ENCODE results near the gene FYCO1. TPM values are rescaled to one million over a fixed set of nuclear protein-coding genes. Genes with fewer than 3 reads are reported as not detected.

The FYCO1 gene
- total and polyA plus RNA-seq, 2 experiments from 2014 or later = 7.5 to 23.0 TPM

DNA sequence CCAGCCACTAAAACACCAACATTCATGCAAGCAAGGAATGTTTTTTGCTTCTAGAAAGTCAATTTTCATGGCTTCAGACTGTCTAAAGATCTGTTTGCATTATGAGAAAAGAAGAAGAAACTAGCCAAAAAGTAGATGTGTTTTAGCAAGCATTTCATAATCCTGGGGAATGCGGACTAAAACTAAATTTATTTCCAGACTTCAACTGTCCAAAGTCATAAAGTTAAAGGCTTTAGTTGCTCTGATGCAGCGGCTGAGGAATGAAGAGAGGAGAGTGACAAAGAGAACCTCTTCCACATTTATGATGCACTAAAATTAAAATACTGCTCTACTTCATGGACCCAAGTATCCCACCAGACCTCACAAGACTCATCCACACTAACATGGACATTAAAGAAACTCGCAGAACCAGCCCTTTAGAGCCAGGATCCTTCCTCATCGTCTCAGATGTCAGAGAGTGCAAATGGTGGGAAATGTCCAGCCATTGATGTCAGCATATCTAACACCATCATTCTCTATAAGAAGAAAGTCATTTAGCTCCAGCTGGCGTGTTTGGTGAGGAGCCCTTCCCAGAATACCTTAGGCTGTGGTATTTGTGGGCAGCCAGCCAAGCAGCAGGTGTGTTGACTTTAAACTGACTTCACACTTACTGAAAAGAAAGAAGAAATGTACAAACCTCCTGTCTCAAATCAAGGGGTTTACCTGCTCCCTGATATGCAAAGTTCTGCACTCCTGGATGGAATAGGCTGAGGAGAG is 17.4 kb downstream of the FYCO1 start:
- Histone ChIP-seq H3K9me3 (ENCODE audit: low read depth) (no peaks in the 10 kb centered on the region), H2AFZ (no peak overlapping the region), H3K4me2 (no peak overlapping the region), H3K36me3 (replicated peaks; ENCODE audit: insufficient read depth, low read depth) (peaks cover 6% of the 10 kb centered on the region), H4K20me1 (ENCODE audit: insufficient read depth, poor library complexity, severe bottlenecking) (no peaks in the 10 kb centered on the region), H3K27me3 (no peaks in the 10 kb centered on the region), H3K27ac (peak overlapping the region; percentile 11), H3K4me3 (no peak overlapping the region), H3K4me1 (ENCODE audit: insufficient read depth) (peaks cover 3% of the 10 kb centered on the region), H3K79me2 (no peaks in the 10 kb centered on the region), H3K9me2 (replicated peaks; ENCODE audit: insufficient read depth) (no peaks in the 10 kb centered on the region)
- DNase-seq (ENCODE audit: low spot score) = peak; percentile 35
- WGBS (ENCODE audit: low lambda C conversion rate, missing lambda C conversion rate) = 91% methylated on average over 5 of the region's 5 CpGs
- TF ChIP-seq, protein P1, sequence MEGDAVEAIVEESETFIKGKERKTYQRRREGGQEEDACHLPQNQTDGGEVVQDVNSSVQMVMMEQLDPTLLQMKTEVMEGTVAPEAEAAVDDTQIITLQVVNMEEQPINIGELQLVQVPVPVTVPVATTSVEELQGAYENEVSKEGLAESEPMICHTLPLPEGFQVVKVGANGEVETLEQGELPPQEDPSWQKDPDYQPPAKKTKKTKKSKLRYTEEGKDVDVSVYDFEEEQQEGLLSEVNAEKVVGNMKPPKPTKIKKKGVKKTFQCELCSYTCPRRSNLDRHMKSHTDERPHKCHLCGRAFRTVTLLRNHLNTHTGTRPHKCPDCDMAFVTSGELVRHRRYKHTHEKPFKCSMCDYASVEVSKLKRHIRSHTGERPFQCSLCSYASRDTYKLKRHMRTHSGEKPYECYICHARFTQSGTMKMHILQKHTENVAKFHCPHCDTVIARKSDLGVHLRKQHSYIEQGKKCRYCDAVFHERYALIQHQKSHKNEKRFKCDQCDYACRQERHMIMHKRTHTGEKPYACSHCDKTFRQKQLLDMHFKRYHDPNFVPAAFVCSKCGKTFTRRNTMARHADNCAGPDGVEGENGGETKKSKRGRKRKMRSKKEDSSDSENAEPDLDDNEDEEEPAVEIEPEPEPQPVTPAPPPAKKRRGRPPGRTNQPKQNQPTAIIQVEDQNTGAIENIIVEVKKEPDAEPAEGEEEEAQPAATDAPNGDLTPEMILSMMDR (IDR thresholded peaks at IDR 0.05; ENCODE audit: poor library complexity) = no peak
- TF ChIP-seq EZH2 (IDR thresholded peaks at IDR 0.05; ENCODE audit: borderline replicate concordance) (no peak), EZH2phosphoT487 (IDR thresholded peaks at IDR 0.05; ENCODE audit: low read depth, severe bottlenecking, unreplicated experiment) (no peak)

DNA sequence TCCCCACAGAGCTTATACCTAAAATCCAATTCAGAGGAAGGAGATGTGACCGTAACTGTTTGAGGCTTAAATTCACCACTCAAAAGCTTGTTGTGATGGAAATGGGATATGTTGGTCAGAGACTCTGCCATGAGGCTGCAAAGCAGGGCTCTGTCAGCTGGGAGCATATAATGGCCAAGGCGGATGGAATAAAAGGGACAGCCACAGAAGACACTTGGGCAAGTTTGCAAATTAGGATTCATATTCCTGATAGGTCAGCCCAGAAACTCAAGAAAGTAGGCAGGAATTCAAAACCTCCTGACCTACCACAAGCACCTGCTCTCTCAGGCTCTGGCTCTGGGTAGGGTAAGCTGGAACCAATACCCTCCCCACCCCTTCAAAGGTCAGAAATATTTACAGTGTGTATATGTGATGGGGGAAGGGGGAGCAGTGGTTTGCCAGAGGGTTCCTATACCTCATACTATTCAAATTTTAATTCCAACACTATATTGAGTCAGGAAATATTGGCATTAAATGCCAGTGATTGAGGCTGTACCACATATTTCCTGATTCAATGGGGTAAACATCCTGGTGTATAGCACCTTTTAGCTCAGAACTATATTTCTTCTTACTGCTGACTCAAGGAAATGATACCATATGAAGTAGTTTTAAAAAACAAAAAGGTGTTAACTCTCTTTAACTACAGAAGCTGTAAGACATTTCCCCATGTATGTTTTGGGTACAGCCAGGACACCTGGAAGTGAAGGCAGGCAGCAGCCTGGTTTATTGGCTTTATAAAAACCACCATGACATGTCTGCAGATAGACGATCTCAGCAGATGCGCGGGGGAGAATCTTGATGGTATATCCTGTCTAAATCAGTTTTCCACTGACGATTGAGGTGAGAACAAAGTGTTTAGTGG is 19.2 kb downstream of the FYCO1 start:
- WGBS (ENCODE audit: low lambda C conversion rate, missing lambda C conversion rate) = 88% methylated on average over 6 of the region's 6 CpGs
- no peaks in the 10 kb centered on the region for H3K9me2 ChIP-seq (replicated peaks; ENCODE audit: insufficient read depth)
- no peaks in the 10 kb centered on the region for H3K9me3 ChIP-seq (ENCODE audit: low read depth)
- H3K27me3 ChIP-seq = no peaks in the 10 kb centered on the region
- no peak overlapping the region for H3K27ac ChIP-seq
- no peak for DNase-seq (ENCODE audit: low spot score)
- H3K36me3 ChIP-seq (replicated peaks; ENCODE audit: insufficient read depth, low read depth) = peaks cover 6% of the 10 kb centered on the region
- peaks cover 3% of the 10 kb centered on the region for H3K4me1 ChIP-seq (ENCODE audit: insufficient read depth)
- H3K4me2 ChIP-seq = no peak overlapping the region
- no peaks in the 10 kb centered on the region for H4K20me1 ChIP-seq (ENCODE audit: insufficient read depth, poor library complexity, severe bottlenecking)
- no peak overlapping the region for H3K4me3 ChIP-seq
- TF ChIP-seq, protein P1 (IDR thresholded peaks at IDR 0.05; ENCODE audit: poor library complexity) = no peak
- no peak for TF ChIP-seq EZH2phosphoT487 (IDR thresholded peaks at IDR 0.05; ENCODE audit: low read depth, severe bottlenecking, unreplicated experiment)
- TF ChIP-seq EZH2 (IDR thresholded peaks at IDR 0.05; ENCODE audit: borderline replicate concordance) = no peak
- H2AFZ ChIP-seq = no peak overlapping the region
- no peaks in the 10 kb centered on the region for H3K79me2 ChIP-seq

DNA sequence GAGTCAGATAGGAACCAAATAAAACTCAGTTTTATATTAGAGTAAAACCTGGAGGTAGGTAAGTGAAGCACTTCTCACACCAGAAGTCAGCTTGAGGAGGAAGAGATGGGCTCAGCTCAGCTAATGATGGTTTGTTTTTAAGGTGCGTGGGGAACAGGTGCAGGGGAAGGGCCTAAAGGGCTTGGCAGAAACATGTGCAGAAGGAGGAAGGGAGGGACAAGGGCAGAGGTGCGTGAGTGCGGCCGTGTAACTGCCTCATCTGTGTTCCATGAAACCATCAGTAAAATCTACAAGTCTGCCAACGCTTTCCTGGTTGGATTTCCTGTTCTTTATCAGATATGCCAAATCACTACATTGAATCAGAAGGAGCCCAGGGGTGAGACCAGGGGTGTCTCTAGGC is 19.9 kb downstream of the FYCO1 start:
- Histone ChIP-seq H3K27me3 (no peaks in the 10 kb centered on the region), H3K9me3 (ENCODE audit: low read depth) (no peaks in the 10 kb centered on the region), H2AFZ (no peak overlapping the region), H3K4me3 (no peak overlapping the region), H4K20me1 (ENCODE audit: insufficient read depth, poor library complexity, severe bottlenecking) (no peaks in the 10 kb centered on the region), H3K36me3 (replicated peaks; ENCODE audit: insufficient read depth, low read depth) (peaks cover 6% of the 10 kb centered on the region), H3K4me1 (ENCODE audit: insufficient read depth) (peaks cover 3% of the 10 kb centered on the region), H3K9me2 (replicated peaks; ENCODE audit: insufficient read depth) (no peaks in the 10 kb centered on the region), H3K79me2 (no peaks in the 10 kb centered on the region), H3K4me2 (no peak overlapping the region), H3K27ac (no peak overlapping the region)
- no peak for DNase-seq (ENCODE audit: low spot score)
- 93% methylated on average over 5 of the region's 5 CpGs for WGBS (ENCODE audit: low lambda C conversion rate, missing lambda C conversion rate)
- no peak for TF ChIP-seq EZH2 (IDR thresholded peaks at IDR 0.05; ENCODE audit: borderline replicate concordance)
- TF ChIP-seq EZH2phosphoT487 (IDR thresholded peaks at IDR 0.05; ENCODE audit: low read depth, severe bottlenecking, unreplicated experiment) = no peak
- TF ChIP-seq, protein P1 (IDR thresholded peaks at IDR 0.05; ENCODE audit: poor library complexity) = no peak

Data from hepatocyte (in vitro differentiated cells).